ENCODE results near the gene CDK5RAP2. TPM values are rescaled to one million over a fixed set of nuclear protein-coding genes. Genes with fewer than 3 reads are reported as not detected.

Gene CDK5RAP2
- total RNA-seq, 3 donors from 2014 or later (not counting 1 experiment from before 2014, with no cell fraction given) = 81.5 to 95.7 (median 82.4) TPM

- Histone ChIP-seq H3K27ac (ENCODE audit: low read length) (no peak overlapping the region), H3K36me3 (ENCODE audit: control insufficient read depth, insufficient read depth, low read length) (peaks cover 74% of the 10 kb centered on the region), H3K4me3 (ENCODE audit: low read length) (no peak overlapping the region), H3K27me3 (ENCODE audit: control insufficient read depth, insufficient read depth, low read length) (no peaks in the 10 kb centered on the region), H3K4me1 (ENCODE audit: control insufficient read depth, insufficient read depth, low read length) (no peaks in the 10 kb centered on the region), H3K9me3 (ENCODE audit: control insufficient read depth, insufficient read depth, low read length) (no peaks in the 10 kb centered on the region)
- Mint-ChIP-seq H3K27me3 (ENCODE audit: low read depth in 2 of 2) (no peaks in the 10 kb centered on the region), H3K4me3 (no peak overlapping the region), H3K9me3 (no peaks in the 10 kb centered on the region), H3K36me3 (peaks cover 39% of the 10 kb centered on the region), H3K27ac (peak overlapping the region in 1 of 2 donors; percentile 8), H3K4me1 (no peaks in the 10 kb centered on the region)
- WGBS (ENCODE audit: insufficient coverage) = over 99% methylated on average over 3 of the region's 3 CpGs
- no peak for TF ChIP-seq CTCF (IDR thresholded peaks at IDR 0.05)
- intact Hi-C loops (cut with micrococcal nuclease) = no loop called here
- ATAC-seq = no peak
- no peak for DNase-seq
These were observed 53.4 kb downstream of the CDK5RAP2 start for GRCh38 chr9:120526534-120526933.

GRCh38 chr9:120524863-120525262, 55.1 kb downstream of the CDK5RAP2 start:
- Histone ChIP-seq H3K9me3 (ENCODE audit: control insufficient read depth, insufficient read depth, low read length) (no peaks in the 10 kb centered on the region), H3K4me1 (ENCODE audit: control insufficient read depth, insufficient read depth, low read length) (no peaks in the 10 kb centered on the region), H3K4me3 (ENCODE audit: low read length) (no peak overlapping the region), H3K36me3 (ENCODE audit: control insufficient read depth, insufficient read depth, low read length) (peaks cover 71% of the 10 kb centered on the region), H3K27me3 (ENCODE audit: control insufficient read depth, insufficient read depth, low read length) (no peaks in the 10 kb centered on the region), H3K27ac (ENCODE audit: low read length) (no peak overlapping the region)
- Mint-ChIP-seq H3K9me3 (no peaks in the 10 kb centered on the region), H3K27me3 (ENCODE audit: low read depth in 2 of 2) (no peaks in the 10 kb centered on the region), H3K27ac (no peak overlapping the region), H3K4me3 (no peak overlapping the region), H3K36me3 (peaks cover 39% of the 10 kb centered on the region), H3K4me1 (peaks cover 3 to 4% of the 10 kb centered on the region in 2 donors)
- ATAC-seq (no peak), DNase-seq (no peak)
- TF ChIP-seq CTCF (IDR thresholded peaks at IDR 0.05) = no peak
- WGBS (ENCODE audit: insufficient coverage) = 98% methylated on average over 3 of the region's 3 CpGs
- intact Hi-C loops (cut with micrococcal nuclease) = no loop called here

- Mint-ChIP-seq H3K36me3 (peaks cover 39% of the 10 kb centered on the region), H3K4me1 (peaks cover 3 to 4% of the 10 kb centered on the region in 2 donors)
- no peaks in the 10 kb centered on the region for H3K27me3 ChIP-seq (ENCODE audit: control insufficient read depth, insufficient read depth, low read length)
These were observed 55.9 kb downstream of the CDK5RAP2 start for GRCh38 chr9:120524038-120524437.

More at GRCh38 chr9:120524038-120524437, 55.9 kb downstream of the CDK5RAP2 start:
- Histone ChIP-seq H3K4me3 (ENCODE audit: low read length) (no peak overlapping the region), H3K4me1 (ENCODE audit: control insufficient read depth, insufficient read depth, low read length) (no peaks in the 10 kb centered on the region), H3K9me3 (ENCODE audit: control insufficient read depth, insufficient read depth, low read length) (no peaks in the 10 kb centered on the region), H3K36me3 (ENCODE audit: control insufficient read depth, insufficient read depth, low read length) (peaks cover 67% of the 10 kb centered on the region), H3K27ac (ENCODE audit: low read length) (no peak overlapping the region)
- WGBS (ENCODE audit: insufficient coverage) = 98% methylated on average over 3 of the region's 3 CpGs
- no peak for ATAC-seq
- Mint-ChIP-seq H3K27me3 (ENCODE audit: low read depth in 2 of 2) (no peaks in the 10 kb centered on the region), H3K27ac (no peak overlapping the region), H3K9me3 (no peaks in the 10 kb centered on the region), H3K4me3 (no peak overlapping the region)
- DNase-seq = no peak
- intact Hi-C loops (cut with micrococcal nuclease) = no loop called here
- no peak for TF ChIP-seq CTCF (IDR thresholded peaks at IDR 0.05)
